ENCODE data around the gene PRDM16. TPM values are rescaled to one million over a fixed set of nuclear protein-coding genes. Genes with fewer than 3 reads are reported as not detected.

Gene PRDM16
- total and polyA plus RNA-seq, 2 experiments from 2014 or later: 0.14 to 0.16 TPM

- Mint-ChIP-seq H3K4me1 (peaks cover under 1% of the 10 kb centered on the region; the same call in 2 of the 3 replicates), H3K27ac (no peak overlapping the region), H3K4me3 (no peak overlapping the region), H3K9me3 (no peaks in the 10 kb centered on the region; the same call in 2 of the 3 replicates), H3K27me3 (ENCODE audit: insufficient read depth, low read depth, poor library complexity) (peaks cover 10% of the 10 kb centered on the region), H3K36me3 (ENCODE audit: low read depth) (no peaks in the 10 kb centered on the region; the same call in 2 of the 3 replicates)
- Histone ChIP-seq H3F3A (replicated peaks; ENCODE audit: low read depth) (0 out of 2 replicates have a peak, but pooled peaks cover 4% of the 10 kb centered on the region), H4K20me1 (replicated peaks; ENCODE audit: insufficient read depth) (no peaks in the 10 kb centered on the region), H3K36me3 (ENCODE audit: insufficient read depth) (no peaks in the 10 kb centered on the region), H3K4me1 (ENCODE audit: insufficient read depth) (no peaks in the 10 kb centered on the region), H3K9me2 (ENCODE audit: insufficient read depth) (no peaks in the 10 kb centered on the region), H3K4me3 (no peak overlapping the region), H3K27me3 (ENCODE audit: insufficient read depth) (no peaks in the 10 kb centered on the region), H3K79me2 (replicated peaks; ENCODE audit: insufficient read depth) (no peaks in the 10 kb centered on the region), H3K4me2 (no peak overlapping the region), H2AFZ (no peak overlapping the region), H3K27ac (ENCODE audit: low read depth) (no peak overlapping the region)
- DNase-seq (ENCODE audit: low spot score): no peak
- TF ChIP-seq ZNF331 (CRISPR knock-in tag; IDR thresholded peaks at IDR 0.05; ENCODE audit: low read depth) (no peak), ETS1 (IDR thresholded peaks at IDR 0.05) (no peak), POLR2AphosphoS5 (IDR thresholded peaks at IDR 0.05; ENCODE audit: low read depth) (no peak), ZNF462 (CRISPR knock-in tag; IDR thresholded peaks at IDR 0.05) (no peak), CREB1 (CRISPR knock-in tag; IDR thresholded peaks at IDR 0.05; ENCODE audit: low read depth) (no peak), STAT1 (IDR thresholded peaks at IDR 0.05; ENCODE audit: unreplicated experiment) (no peak), JUNB (IDR thresholded peaks at IDR 0.05; ENCODE audit: unreplicated experiment) (no peak), EZH2phosphoT487 (IDR thresholded peaks at IDR 0.05; ENCODE audit: unreplicated experiment) (no peak), EZH2 (IDR thresholded peaks at IDR 0.05; ENCODE audit: low read depth, unreplicated experiment) (no peak), NANOG (IDR thresholded peaks at IDR 0.05; ENCODE audit: borderline replicate concordance) (no peak), REST (IDR thresholded peaks at IDR 0.05; ENCODE audit: unreplicated experiment) (no peak), CTCF (conservative IDR thresholded peaks at IDR 0.05; ENCODE audit: low read depth in 2 of 2) (no peak), ZNF114 (CRISPR knock-in tag; IDR thresholded peaks at IDR 0.05) (no peak)
- no peak for ATAC-seq
These were observed 252.8 kb downstream of the PRDM16 start for GRCh38 chr1:3321559-3322449.

All from GM23338 (cell line).